ENCODE measurements around the gene HOXA9.

- TF ChIP-seq POLR2A (IDR thresholded peaks at IDR 0.05) (no peak), CTCF (IDR thresholded peaks at IDR 0.05) (no peak)
Measured at GRCh38 chr7:27134392-27134791, 30.9 kb downstream of the HOXA9 start.
